ENCODE data around the gene GPX4.

Gene GPX4

GRCh38 chr19:1141944-1142343, 38.1 kb downstream of the GPX4 start:
- Histone ChIP-seq H2BK12ac (ENCODE audit: low read length) (no peak overlapping the region), H2AFZ (ENCODE audit: low read length) (no peak overlapping the region), H3K27ac (replicated peaks; ENCODE audit: low read length) (no peak overlapping the region), H3K79me1 (ENCODE audit: low read depth, low read length) (peaks cover 7% of the 10 kb centered on the region), H2BK5ac (ENCODE audit: low read length) (peak overlapping the region; percentile 29), H2BK120ac (ENCODE audit: low read depth, low read length) (no peak overlapping the region), H3K4me3 (ENCODE audit: low read length in 2 of 2) (peak overlapping the region in 1 of 2 donors; percentile 4), H3K9me3 (replicated peaks in 1 of 2; ENCODE audit: control insufficient read depth in 2 of 2, insufficient read depth in 1 of 2, low read depth in 1 of 2, low read length in 2 of 2) (peaks cover 2% of the 10 kb centered on the region in 2 donors), H3K23ac (ENCODE audit: low read depth, low read length, poor library complexity) (peak overlapping the region; percentile 60), H3K18ac (ENCODE audit: low read length) (peak overlapping the region; percentile 78), H3K4me1 (ENCODE audit: control insufficient read depth in 2 of 2, insufficient read depth in 1 of 2, low read depth in 1 of 2, low read length in 2 of 2) (peaks cover 3 to 4% of the 10 kb centered on the region in 2 donors), H3K4me2 (ENCODE audit: insufficient read depth, low read length, poor library complexity, severe bottlenecking) (no peak overlapping the region), H3K27me3 (ENCODE audit: control insufficient read depth in 3 of 3, insufficient read depth in 3 of 3, low read depth in 1 of 3, low read length in 3 of 3) (no peaks in the 10 kb centered on the region), H3K36me3 (replicated peaks in 1 of 2; ENCODE audit: control insufficient read depth in 2 of 2, insufficient read depth in 2 of 2, low read length in 2 of 2) (peaks cover 11 to 17% of the 10 kb centered on the region in 2 donors), H3K9ac (ENCODE audit: low read depth, low read length, poor library complexity) (no peak overlapping the region), H3K4ac (ENCODE audit: low read length) (no peak overlapping the region), H2AK5ac (ENCODE audit: low read depth, low read length) (peak overlapping the region; percentile 6), H3K14ac (ENCODE audit: low read length) (no peak overlapping the region), H4K8ac (ENCODE audit: low read depth, low read length) (no peak overlapping the region), H4K91ac (ENCODE audit: low read depth, low read length, poor library complexity) (no peak overlapping the region), H2BK15ac (ENCODE audit: low read length) (no peak overlapping the region)
- 100% methylated on average over 2 of the region's 5 CpGs; no CpG with 5 or more reads in 1 of the 2 donors for WGBS, 2 donors (ENCODE audit: extremely low coverage in 2 of 2, insufficient read length in 2 of 2, insufficient replicate concordance in 1 of 2)
- DNase-seq (ENCODE audit: low spot score): no peak

GRCh38 chr19:1143828-1144399, 40.1 kb downstream of the GPX4 start:
- Histone ChIP-seq H2AFZ (ENCODE audit: low read length) (no peak overlapping the region), H2BK12ac (ENCODE audit: low read length) (no peak overlapping the region), H4K8ac (ENCODE audit: low read depth, low read length) (no peak overlapping the region), H3K27ac (replicated peaks; ENCODE audit: low read length) (no peak overlapping the region), H2BK5ac (ENCODE audit: low read length) (no peak overlapping the region), H3K4ac (ENCODE audit: low read length) (no peak overlapping the region), H3K36me3 (replicated peaks in 1 of 2; ENCODE audit: control insufficient read depth in 2 of 2, insufficient read depth in 2 of 2, low read length in 2 of 2) (peaks cover 11 to 19% of the 10 kb centered on the region in 2 donors), H2BK120ac (ENCODE audit: low read depth, low read length) (no peak overlapping the region), H3K18ac (ENCODE audit: low read length) (no peak overlapping the region), H3K14ac (ENCODE audit: low read length) (no peak overlapping the region), H3K4me3 (ENCODE audit: low read length in 2 of 2) (no peak overlapping the region), H3K4me1 (ENCODE audit: control insufficient read depth in 2 of 2, insufficient read depth in 1 of 2, low read depth in 1 of 2, low read length in 2 of 2) (peaks cover 3 to 7% of the 10 kb centered on the region in 2 donors), H3K9me3 (replicated peaks in 1 of 2; ENCODE audit: control insufficient read depth in 2 of 2, insufficient read depth in 1 of 2, low read depth in 1 of 2, low read length in 2 of 2) (peaks cover 2% of the 10 kb centered on the region in 2 donors), H4K91ac (ENCODE audit: low read depth, low read length, poor library complexity) (no peak overlapping the region), H3K79me1 (ENCODE audit: low read depth, low read length) (peaks cover 14% of the 10 kb centered on the region), H2BK15ac (ENCODE audit: low read length) (no peak overlapping the region), H3K23ac (ENCODE audit: low read depth, low read length, poor library complexity) (no peak overlapping the region), H3K9ac (ENCODE audit: low read depth, low read length, poor library complexity) (no peak overlapping the region), H3K27me3 (ENCODE audit: control insufficient read depth in 3 of 3, insufficient read depth in 3 of 3, low read depth in 1 of 3, low read length in 3 of 3) (no peaks in the 10 kb centered on the region), H2AK5ac (ENCODE audit: low read depth, low read length) (peak overlapping the region; percentile 73), H3K4me2 (ENCODE audit: insufficient read depth, low read length, poor library complexity, severe bottlenecking) (no peak overlapping the region)
- no CpG with 5 or more reads among the region's 33 CpGs for WGBS, 2 donors (ENCODE audit: extremely low coverage in 2 of 2, insufficient read length in 2 of 2, insufficient replicate concordance in 1 of 2)
- no peak for DNase-seq (ENCODE audit: low spot score)

DNA sequence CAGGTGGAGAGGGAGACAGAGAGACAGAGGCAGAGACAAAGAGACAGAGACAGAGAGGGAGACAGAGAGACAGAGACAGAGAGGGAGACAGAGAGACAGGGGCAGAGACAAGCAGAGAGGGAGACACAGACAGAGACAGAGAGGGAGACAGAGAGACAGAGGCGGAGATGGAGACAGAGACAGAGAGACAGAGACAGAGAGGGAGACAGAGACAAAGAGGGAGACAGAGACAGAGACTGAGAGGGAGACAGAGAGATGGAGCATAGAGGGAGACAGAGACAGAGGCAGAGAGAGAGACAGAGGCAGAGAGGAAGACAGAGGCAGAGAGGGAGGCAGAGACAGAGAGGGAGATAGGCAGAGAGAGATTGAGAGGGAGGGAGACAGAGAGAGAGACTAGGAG, 40.9 kb downstream of the GPX4 start:
- H3K9ac ChIP-seq (ENCODE audit: low read depth, low read length, poor library complexity): no peak overlapping the region
- no peak overlapping the region for H2BK5ac ChIP-seq (ENCODE audit: low read length)
- WGBS, 2 donors (ENCODE audit: extremely low coverage in 2 of 2, insufficient read length in 2 of 2, insufficient replicate concordance in 1 of 2): no CpG with 5 or more reads among the region's 1 CpG
- no peak overlapping the region for H3K4me2 ChIP-seq (ENCODE audit: insufficient read depth, low read length, poor library complexity, severe bottlenecking)
- H3K27ac ChIP-seq (replicated peaks; ENCODE audit: low read length): no peak overlapping the region
- peaks cover 14 to 19% of the 10 kb centered on the region in 2 donors for H3K36me3 ChIP-seq (replicated peaks in 1 of 2; ENCODE audit: control insufficient read depth in 2 of 2, insufficient read depth in 2 of 2, low read length in 2 of 2)
- no peak overlapping the region for H3K4ac ChIP-seq (ENCODE audit: low read length)
- H2AFZ ChIP-seq (ENCODE audit: low read length): no peak overlapping the region
- peaks cover 3 to 7% of the 10 kb centered on the region in 2 donors for H3K4me1 ChIP-seq (ENCODE audit: control insufficient read depth in 2 of 2, insufficient read depth in 1 of 2, low read depth in 1 of 2, low read length in 2 of 2)
- no peak overlapping the region for H2BK120ac ChIP-seq (ENCODE audit: low read depth, low read length)
- peaks cover 2% of the 10 kb centered on the region in 2 donors for H3K9me3 ChIP-seq (replicated peaks in 1 of 2; ENCODE audit: control insufficient read depth in 2 of 2, insufficient read depth in 1 of 2, low read depth in 1 of 2, low read length in 2 of 2)
- no peak overlapping the region for H4K8ac ChIP-seq (ENCODE audit: low read depth, low read length)
- H3K4me3 ChIP-seq (ENCODE audit: low read length in 2 of 2): no peak overlapping the region
- H3K79me1 ChIP-seq (ENCODE audit: low read depth, low read length): peaks cover 18% of the 10 kb centered on the region
- H2AK5ac ChIP-seq (ENCODE audit: low read depth, low read length): no peak overlapping the region
- H3K14ac ChIP-seq (ENCODE audit: low read length): no peak overlapping the region
- H4K91ac ChIP-seq (ENCODE audit: low read depth, low read length, poor library complexity): no peak overlapping the region
- no peak for DNase-seq (ENCODE audit: low spot score)
- no peak overlapping the region for H3K18ac ChIP-seq (ENCODE audit: low read length)
- H3K27me3 ChIP-seq (ENCODE audit: control insufficient read depth in 3 of 3, insufficient read depth in 3 of 3, low read depth in 1 of 3, low read length in 3 of 3): no peaks in the 10 kb centered on the region
- H2BK15ac ChIP-seq (ENCODE audit: low read length): no peak overlapping the region
- no peak overlapping the region for H2BK12ac ChIP-seq (ENCODE audit: low read length)
- no peak overlapping the region for H3K23ac ChIP-seq (ENCODE audit: low read depth, low read length, poor library complexity)

DNA sequence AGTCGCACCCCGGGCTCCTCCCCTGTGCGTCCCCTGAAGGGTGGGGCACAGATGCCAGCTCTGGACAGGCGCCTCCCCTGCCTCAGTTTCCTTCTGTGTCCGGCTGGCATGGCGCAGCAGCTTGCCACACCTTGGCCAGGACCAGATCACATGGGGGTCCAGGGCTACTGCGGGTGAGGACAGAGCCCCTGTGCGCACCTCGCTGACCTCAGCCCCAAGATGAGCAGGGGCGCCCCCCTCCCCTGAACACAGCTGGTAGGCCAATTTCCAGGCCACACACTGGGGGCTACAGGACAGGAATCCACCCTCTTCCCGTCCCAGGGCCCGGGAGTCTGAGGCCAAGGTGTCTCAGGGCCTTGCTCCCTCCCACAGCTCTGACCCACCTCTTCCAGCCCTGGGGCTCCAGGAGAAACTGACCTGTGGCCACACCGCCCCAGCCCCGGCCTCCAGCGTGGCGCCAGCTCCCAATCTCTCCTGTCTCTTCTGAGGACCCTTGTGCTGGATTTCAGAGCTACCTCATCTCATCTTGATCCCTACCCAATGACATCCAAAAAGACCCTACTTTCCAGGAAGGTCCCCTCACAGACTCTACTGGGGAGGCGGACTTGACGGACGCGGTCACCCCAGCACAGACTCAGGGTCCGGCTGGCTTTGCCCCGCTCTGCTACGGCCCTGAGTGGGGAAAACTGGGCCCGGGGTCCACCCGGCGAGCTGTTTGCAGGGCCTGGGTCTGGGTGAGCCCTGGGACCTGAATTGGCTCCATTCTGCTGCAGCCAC, 42.0 kb downstream of the GPX4 start:
- Histone ChIP-seq H3K79me1 (ENCODE audit: low read depth, low read length) (peaks cover 16% of the 10 kb centered on the region), H3K27me3 (ENCODE audit: control insufficient read depth in 3 of 3, insufficient read depth in 3 of 3, low read depth in 1 of 3, low read length in 3 of 3) (no peaks in the 10 kb centered on the region), H3K23ac (ENCODE audit: low read depth, low read length, poor library complexity) (no peak overlapping the region), H3K27ac (replicated peaks; ENCODE audit: low read length) (no peak overlapping the region), H3K36me3 (replicated peaks in 1 of 2; ENCODE audit: control insufficient read depth in 2 of 2, insufficient read depth in 2 of 2, low read length in 2 of 2) (peaks cover 14 to 19% of the 10 kb centered on the region in 2 donors), H2BK15ac (ENCODE audit: low read length) (peak overlapping the region; percentile 37), H4K8ac (ENCODE audit: low read depth, low read length) (no peak overlapping the region), H2AFZ (ENCODE audit: low read length) (no peak overlapping the region), H2BK120ac (ENCODE audit: low read depth, low read length) (peak overlapping the region; percentile 44), H3K4ac (ENCODE audit: low read length) (no peak overlapping the region), H2AK5ac (ENCODE audit: low read depth, low read length) (peak overlapping the region; percentile 6), H2BK12ac (ENCODE audit: low read length) (peak overlapping the region; percentile 41), H3K14ac (ENCODE audit: low read length) (peak overlapping the region; percentile 71), H3K9ac (ENCODE audit: low read depth, low read length, poor library complexity) (peak overlapping the region; percentile 21), H3K9me3 (replicated peaks in 1 of 2; ENCODE audit: control insufficient read depth in 2 of 2, insufficient read depth in 1 of 2, low read depth in 1 of 2, low read length in 2 of 2) (peaks cover 2% of the 10 kb centered on the region in 2 donors), H4K91ac (ENCODE audit: low read depth, low read length, poor library complexity) (no peak overlapping the region), H3K4me1 (ENCODE audit: control insufficient read depth in 2 of 2, insufficient read depth in 1 of 2, low read depth in 1 of 2, low read length in 2 of 2) (peaks cover 3 to 7% of the 10 kb centered on the region in 2 donors), H3K4me2 (ENCODE audit: insufficient read depth, low read length, poor library complexity, severe bottlenecking) (no peak overlapping the region), H3K18ac (ENCODE audit: low read length) (peak overlapping the region; percentile 76), H2BK5ac (ENCODE audit: low read length) (peak overlapping the region; percentile 19), H3K4me3 (ENCODE audit: low read length in 2 of 2) (no peak overlapping the region)
- DNase-seq (ENCODE audit: low spot score): no peak
- WGBS, 2 donors (ENCODE audit: extremely low coverage in 2 of 2, insufficient read length in 2 of 2, insufficient replicate concordance in 1 of 2): no CpG with 5 or more reads among the region's 26 CpGs

Measured in neuronal stem cell (in vitro differentiated cells).